ENCODE measurements around the gene RFX3.

The RFX3 gene

DNA sequence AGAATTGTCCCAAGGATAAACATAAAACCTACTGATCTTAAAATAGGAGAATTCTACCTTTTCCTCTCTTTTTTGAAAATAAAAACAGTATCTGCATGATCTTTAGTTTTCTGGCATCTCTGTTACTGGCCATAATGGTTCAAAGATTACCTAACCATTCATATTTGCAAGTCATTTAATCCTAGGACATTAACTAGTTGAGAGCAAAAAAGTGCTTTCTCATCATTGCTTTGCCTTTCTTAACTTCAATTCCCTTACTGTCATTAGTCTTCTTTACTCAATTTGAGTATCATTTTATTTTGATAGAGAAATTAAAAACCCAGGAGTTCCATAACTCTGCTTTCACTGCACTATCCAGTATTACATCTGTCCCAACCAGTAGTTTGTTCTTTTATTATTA lies 68.6 kb downstream of the RFX3 start:
- Histone ChIP-seq H4K20me1 (ENCODE audit: control insufficient read depth, insufficient read depth, low read depth, low read length) (no peaks in the 10 kb centered on the region), H3K36me3 (ENCODE audit: control insufficient read depth, low read length) (no peaks in the 10 kb centered on the region), H3F3A (ENCODE audit: control insufficient read depth, insufficient read depth) (no peaks in the 10 kb centered on the region), H3K27me3 (ENCODE audit: control insufficient read depth, low read length) (no peaks in the 10 kb centered on the region), H3K4me1 (ENCODE audit: control insufficient read depth, low read length) (no peaks in the 10 kb centered on the region), H3K4me2 (ENCODE audit: low read length) (no peak overlapping the region), H3K9me2 (replicated peaks; ENCODE audit: control insufficient read depth, low read length) (no peaks in the 10 kb centered on the region), H3K27ac (ENCODE audit: low read depth, low read length) (no peak overlapping the region), H3K4me3 (ENCODE audit: low read length) (no peak overlapping the region), H3K9me3 (ENCODE audit: control insufficient read depth, insufficient read depth, low read length) (no peaks in the 10 kb centered on the region), H3K79me2 (ENCODE audit: control insufficient read depth, low read length) (no peaks in the 10 kb centered on the region)
- TF ChIP-seq EZH2phosphoT487 (IDR thresholded peaks at IDR 0.05; ENCODE audit: borderline replicate concordance, low read length) = no peak

DNA sequence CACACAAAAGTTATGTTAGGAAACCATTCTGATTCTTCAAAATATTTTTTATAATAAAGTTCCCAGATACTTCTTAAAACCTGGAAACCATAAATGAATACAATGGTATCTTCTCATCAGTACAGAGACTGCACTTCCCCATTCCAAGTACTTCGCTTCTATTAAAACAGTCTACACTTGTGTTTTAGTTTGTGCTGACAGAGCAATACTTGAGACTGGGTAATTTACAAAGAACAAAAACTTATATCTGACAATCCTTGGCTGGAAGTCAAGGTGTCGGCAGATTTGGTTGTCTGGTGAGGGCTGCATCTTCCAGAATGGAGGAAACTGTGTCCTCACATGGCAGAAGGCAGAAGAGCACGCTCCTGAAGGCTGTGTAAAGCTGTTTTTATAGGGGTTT lies 70.1 kb downstream of the RFX3 start:
- Histone ChIP-seq H3K4me1 (ENCODE audit: control insufficient read depth, low read length) (no peaks in the 10 kb centered on the region), H3K27ac (ENCODE audit: low read depth, low read length) (no peak overlapping the region), H3K27me3 (ENCODE audit: control insufficient read depth, low read length) (no peaks in the 10 kb centered on the region), H4K20me1 (ENCODE audit: control insufficient read depth, insufficient read depth, low read depth, low read length) (no peaks in the 10 kb centered on the region), H3K9me3 (ENCODE audit: control insufficient read depth, insufficient read depth, low read length) (no peaks in the 10 kb centered on the region), H3K4me2 (ENCODE audit: low read length) (no peak overlapping the region), H3K9me2 (replicated peaks; ENCODE audit: control insufficient read depth, low read length) (no peaks in the 10 kb centered on the region), H3K36me3 (ENCODE audit: control insufficient read depth, low read length) (no peaks in the 10 kb centered on the region), H3K4me3 (ENCODE audit: low read length) (no peak overlapping the region), H3K79me2 (ENCODE audit: control insufficient read depth, low read length) (no peaks in the 10 kb centered on the region), H3F3A (ENCODE audit: control insufficient read depth, insufficient read depth) (no peaks in the 10 kb centered on the region)
- TF ChIP-seq, protein P1, sequence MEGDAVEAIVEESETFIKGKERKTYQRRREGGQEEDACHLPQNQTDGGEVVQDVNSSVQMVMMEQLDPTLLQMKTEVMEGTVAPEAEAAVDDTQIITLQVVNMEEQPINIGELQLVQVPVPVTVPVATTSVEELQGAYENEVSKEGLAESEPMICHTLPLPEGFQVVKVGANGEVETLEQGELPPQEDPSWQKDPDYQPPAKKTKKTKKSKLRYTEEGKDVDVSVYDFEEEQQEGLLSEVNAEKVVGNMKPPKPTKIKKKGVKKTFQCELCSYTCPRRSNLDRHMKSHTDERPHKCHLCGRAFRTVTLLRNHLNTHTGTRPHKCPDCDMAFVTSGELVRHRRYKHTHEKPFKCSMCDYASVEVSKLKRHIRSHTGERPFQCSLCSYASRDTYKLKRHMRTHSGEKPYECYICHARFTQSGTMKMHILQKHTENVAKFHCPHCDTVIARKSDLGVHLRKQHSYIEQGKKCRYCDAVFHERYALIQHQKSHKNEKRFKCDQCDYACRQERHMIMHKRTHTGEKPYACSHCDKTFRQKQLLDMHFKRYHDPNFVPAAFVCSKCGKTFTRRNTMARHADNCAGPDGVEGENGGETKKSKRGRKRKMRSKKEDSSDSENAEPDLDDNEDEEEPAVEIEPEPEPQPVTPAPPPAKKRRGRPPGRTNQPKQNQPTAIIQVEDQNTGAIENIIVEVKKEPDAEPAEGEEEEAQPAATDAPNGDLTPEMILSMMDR (IDR thresholded peaks at IDR 0.05; ENCODE audit: low read depth, low read length, poor library complexity, severe bottlenecking) = no peak
- TF ChIP-seq EZH2phosphoT487 (IDR thresholded peaks at IDR 0.05; ENCODE audit: borderline replicate concordance, low read length) = no peak

DNA sequence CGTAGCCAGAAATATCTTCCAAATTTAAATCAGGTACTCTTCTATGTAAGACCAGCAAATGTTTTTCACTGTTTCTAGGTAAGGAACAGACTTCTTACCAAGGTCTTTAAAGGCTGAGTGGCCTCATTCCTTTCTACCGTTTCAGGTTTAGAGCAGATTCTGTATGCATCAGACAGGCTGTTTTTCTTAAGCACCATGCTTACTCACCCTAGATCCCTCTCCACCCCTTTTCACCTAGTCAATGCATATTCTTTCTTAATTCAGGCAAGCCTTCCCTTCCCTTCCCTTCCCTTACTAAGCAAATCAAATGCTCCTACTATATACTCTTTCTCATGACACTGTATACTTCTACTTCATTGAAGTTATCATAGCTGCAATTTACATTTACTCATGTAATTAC lies 70.7 kb downstream of the RFX3 start:
- Histone ChIP-seq H3K4me2 (ENCODE audit: low read length) (no peak overlapping the region), H3K36me3 (ENCODE audit: control insufficient read depth, low read length) (no peaks in the 10 kb centered on the region), H3F3A (ENCODE audit: control insufficient read depth, insufficient read depth) (no peaks in the 10 kb centered on the region), H3K9me3 (ENCODE audit: control insufficient read depth, insufficient read depth, low read length) (no peaks in the 10 kb centered on the region), H3K79me2 (ENCODE audit: control insufficient read depth, low read length) (no peaks in the 10 kb centered on the region), H3K4me1 (ENCODE audit: control insufficient read depth, low read length) (no peaks in the 10 kb centered on the region), H3K27ac (ENCODE audit: low read depth, low read length) (no peak overlapping the region), H3K4me3 (ENCODE audit: low read length) (no peak overlapping the region), H3K27me3 (ENCODE audit: control insufficient read depth, low read length) (no peaks in the 10 kb centered on the region), H4K20me1 (ENCODE audit: control insufficient read depth, insufficient read depth, low read depth, low read length) (no peaks in the 10 kb centered on the region), H3K9me2 (replicated peaks; ENCODE audit: control insufficient read depth, low read length) (no peaks in the 10 kb centered on the region)
- TF ChIP-seq, protein P1 (IDR thresholded peaks at IDR 0.05; ENCODE audit: low read depth, low read length, poor library complexity, severe bottlenecking) = no peak
- no peak for TF ChIP-seq EZH2phosphoT487 (IDR thresholded peaks at IDR 0.05; ENCODE audit: borderline replicate concordance, low read length)

DNA sequence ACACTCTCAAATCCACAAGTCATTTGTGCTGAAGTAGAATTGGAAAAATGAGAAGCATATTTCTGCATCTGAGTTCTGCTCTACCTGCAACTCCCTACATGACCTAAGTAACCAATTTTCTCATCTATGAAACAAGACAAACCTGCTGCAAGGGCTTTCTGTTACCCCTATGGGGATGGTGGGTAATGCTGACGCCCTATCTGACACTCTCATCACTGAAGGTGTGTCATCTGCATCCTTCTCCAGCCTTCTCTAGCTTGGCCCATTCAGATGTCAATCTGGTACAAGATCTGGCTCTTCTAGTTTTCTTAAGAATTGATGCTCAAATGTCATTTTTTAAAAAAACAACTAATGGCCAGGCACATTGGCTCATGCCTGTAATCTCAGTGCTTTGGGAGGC lies 73.8 kb downstream of the RFX3 start:
- Histone ChIP-seq H3K4me2 (ENCODE audit: low read length) (no peak overlapping the region), H3K9me3 (ENCODE audit: control insufficient read depth, insufficient read depth, low read length) (no peaks in the 10 kb centered on the region), H3K36me3 (ENCODE audit: control insufficient read depth, low read length) (no peaks in the 10 kb centered on the region), H3K4me3 (ENCODE audit: low read length) (no peak overlapping the region), H3K27ac (ENCODE audit: low read depth, low read length) (no peak overlapping the region), H3K79me2 (ENCODE audit: control insufficient read depth, low read length) (no peaks in the 10 kb centered on the region), H3K27me3 (ENCODE audit: control insufficient read depth, low read length) (no peaks in the 10 kb centered on the region), H3F3A (ENCODE audit: control insufficient read depth, insufficient read depth) (no peaks in the 10 kb centered on the region), H3K9me2 (replicated peaks; ENCODE audit: control insufficient read depth, low read length) (no peaks in the 10 kb centered on the region), H4K20me1 (ENCODE audit: control insufficient read depth, insufficient read depth, low read depth, low read length) (no peaks in the 10 kb centered on the region), H3K4me1 (ENCODE audit: control insufficient read depth, low read length) (no peaks in the 10 kb centered on the region)
- TF ChIP-seq, protein P1 (IDR thresholded peaks at IDR 0.05; ENCODE audit: low read depth, low read length, poor library complexity, severe bottlenecking) = no peak

Data from DOHH2 (cell line).